Skeletal muscle satellite cell (primary cell): ENCODE data around the gene JAK1.

Experiments used
- H3K27me3 ChIP-seq: 2 replicates; pipeline ENCODE4 v1.7.0; 2013; ENCODE audit warnings: low read length; ENCODE audit not compliant: control insufficient read depth, insufficient read depth
- H3K36me3 ChIP-seq: 2 replicates; pipeline ENCODE4 v1.7.0; 2013; ENCODE audit warnings: mild to moderate bottlenecking, control low read depth, low read length; ENCODE audit not compliant: insufficient read depth
- H3K4me1 ChIP-seq: 2 replicates; pipeline ENCODE4 v1.7.0; 2013; ENCODE audit warnings: low read length; ENCODE audit not compliant: control insufficient read depth, insufficient read depth
- H3K4me2 ChIP-seq: 2 replicates; pipeline ENCODE4 v1.7.0; 2013; ENCODE audit warnings: mild to moderate bottlenecking, low read length
- H3K4me3 ChIP-seq: 2 replicates; pipeline ENCODE4 v1.7.0; 2013; ENCODE audit warnings: low read length
- H3K9ac ChIP-seq: 2 replicates; pipeline ENCODE4 v1.7.0; 2013; ENCODE audit warnings: mild to moderate bottlenecking, low read depth, low read length, moderate library complexity
- H3K9me3 ChIP-seq: replicated peaks from 2 replicates; pipeline ENCODE4 v1.7.0; 2013; ENCODE audit warnings: mild to moderate bottlenecking, control low read depth, low read length

The JAK1 gene

GRCh38 chr1:64873576-64873975 is 92.8 kb downstream of the JAK1 start:
- Histone ChIP-seq H3K4me1 (no peaks in the 10 kb centered on the region), H3K9ac (no peak overlapping the region), H3K36me3 (peaks cover 60% of the 10 kb centered on the region), H3K4me2 (no peak overlapping the region), H3K9me3 (no peaks in the 10 kb centered on the region), H3K4me3 (no peak overlapping the region), H3K27me3 (no peaks in the 10 kb centered on the region)

- Histone ChIP-seq H3K9ac (no peak overlapping the region), H3K9me3 (no peaks in the 10 kb centered on the region), H3K27me3 (no peaks in the 10 kb centered on the region), H3K4me2 (no peak overlapping the region), H3K4me1 (no peaks in the 10 kb centered on the region), H3K36me3 (peaks cover 51% of the 10 kb centered on the region), H3K4me3 (no peak overlapping the region)
These were observed 94.3 kb downstream of the JAK1 start for GRCh38 chr1:64872067-64872466.

DNA sequence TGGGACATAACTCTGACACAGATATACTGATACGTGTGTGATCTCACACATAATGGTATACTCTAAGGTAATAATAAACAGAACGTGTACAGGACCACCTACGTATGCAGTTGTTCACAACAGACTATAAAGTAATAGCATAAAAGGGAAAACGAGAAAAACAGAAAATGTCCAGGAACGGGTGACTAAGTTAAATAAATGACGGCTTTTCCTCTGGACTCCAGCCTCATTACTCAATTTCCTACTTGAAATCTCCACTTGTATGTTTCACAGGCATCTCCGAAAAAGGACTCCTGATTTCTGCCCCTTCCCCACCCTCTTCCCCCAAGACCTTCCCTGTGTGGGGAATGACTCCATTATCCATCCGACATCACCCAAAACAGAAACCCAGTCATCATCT is 95.1 kb downstream of the JAK1 start:
- H3K9ac ChIP-seq = no peak overlapping the region
- H3K4me2 ChIP-seq = no peak overlapping the region
- H3K9me3 ChIP-seq = no peaks in the 10 kb centered on the region
- no peak overlapping the region for H3K4me3 ChIP-seq
- no peaks in the 10 kb centered on the region for H3K4me1 ChIP-seq
- no peaks in the 10 kb centered on the region for H3K27me3 ChIP-seq
- H3K36me3 ChIP-seq = peaks cover 52% of the 10 kb centered on the region

- H3K4me3 ChIP-seq = no peak overlapping the region
- H3K36me3 ChIP-seq = peaks cover 35% of the 10 kb centered on the region
- no peaks in the 10 kb centered on the region for H3K4me1 ChIP-seq
- H3K9me3 ChIP-seq = no peaks in the 10 kb centered on the region
- H3K27me3 ChIP-seq = no peaks in the 10 kb centered on the region
- H3K4me2 ChIP-seq = no peak overlapping the region
- no peak overlapping the region for H3K9ac ChIP-seq
These were observed 99.1 kb downstream of the JAK1 start for GRCh38 chr1:64867266-64867665.

DNA sequence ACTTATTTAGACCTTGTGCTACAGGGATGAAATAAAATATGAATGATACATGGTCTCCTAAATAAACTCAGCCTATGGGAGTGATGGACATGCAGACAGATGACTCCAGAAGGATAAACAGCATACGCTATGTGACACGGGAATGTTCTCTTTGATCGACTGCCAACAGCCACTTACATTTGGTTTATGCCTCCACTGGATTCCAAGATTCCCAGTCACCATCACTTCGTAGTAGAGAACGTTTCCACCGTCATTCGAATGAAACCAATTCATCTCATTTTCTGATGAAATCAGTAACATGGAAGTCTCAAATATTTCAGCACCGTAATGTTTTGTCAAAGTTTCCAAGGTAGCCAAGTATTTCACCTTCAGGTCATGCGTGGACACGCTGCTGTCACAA is 99.7 kb downstream of the JAK1 start:
- no peak overlapping the region for H3K9ac ChIP-seq
- H3K36me3 ChIP-seq = peaks cover 30% of the 10 kb centered on the region

DNA sequence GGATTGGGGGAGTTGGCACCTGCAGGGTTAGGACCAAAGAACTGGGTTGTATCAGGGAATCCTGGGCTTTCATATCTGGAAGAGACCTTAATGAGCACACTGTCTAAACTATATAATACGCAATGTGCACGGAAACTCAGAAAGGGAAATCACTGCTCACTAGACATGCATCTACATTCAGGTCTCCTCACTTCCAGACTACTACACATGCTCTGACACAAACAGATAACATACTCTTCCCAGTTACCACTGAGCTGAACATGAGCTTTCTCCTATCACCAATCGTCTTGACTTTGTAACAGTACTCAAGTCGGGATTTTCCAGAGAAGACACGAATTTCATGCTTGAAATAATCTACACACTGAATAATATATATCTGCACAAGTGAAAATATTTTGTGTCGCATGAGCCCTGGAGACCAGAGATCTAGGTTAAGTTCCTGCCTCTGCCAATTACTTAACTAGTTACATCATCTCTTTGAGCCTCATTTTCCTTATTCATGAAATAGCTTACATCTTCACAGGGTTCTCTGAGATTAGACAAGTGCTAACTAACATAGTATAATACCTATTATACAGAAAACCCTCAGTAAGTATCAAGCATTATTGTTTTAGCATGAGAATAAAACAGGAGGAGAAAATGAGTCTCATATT is 101.1 kb downstream of the JAK1 start:
- no peak overlapping the region for H3K4me3 ChIP-seq
- H3K4me2 ChIP-seq = no peak overlapping the region
- H3K27me3 ChIP-seq = no peaks in the 10 kb centered on the region
- H3K9ac ChIP-seq = no peak overlapping the region
- peaks cover 23% of the 10 kb centered on the region for H3K36me3 ChIP-seq
- H3K4me1 ChIP-seq = no peaks in the 10 kb centered on the region
- H3K9me3 ChIP-seq = no peaks in the 10 kb centered on the region

More for the DNA sequence above, 99.7 kb downstream of the JAK1 start:
- H3K27me3 ChIP-seq = no peaks in the 10 kb centered on the region
- H3K4me3 ChIP-seq = no peak overlapping the region
- H3K9me3 ChIP-seq = no peaks in the 10 kb centered on the region
- H3K4me2 ChIP-seq = no peak overlapping the region
- no peaks in the 10 kb centered on the region for H3K4me1 ChIP-seq

DNA sequence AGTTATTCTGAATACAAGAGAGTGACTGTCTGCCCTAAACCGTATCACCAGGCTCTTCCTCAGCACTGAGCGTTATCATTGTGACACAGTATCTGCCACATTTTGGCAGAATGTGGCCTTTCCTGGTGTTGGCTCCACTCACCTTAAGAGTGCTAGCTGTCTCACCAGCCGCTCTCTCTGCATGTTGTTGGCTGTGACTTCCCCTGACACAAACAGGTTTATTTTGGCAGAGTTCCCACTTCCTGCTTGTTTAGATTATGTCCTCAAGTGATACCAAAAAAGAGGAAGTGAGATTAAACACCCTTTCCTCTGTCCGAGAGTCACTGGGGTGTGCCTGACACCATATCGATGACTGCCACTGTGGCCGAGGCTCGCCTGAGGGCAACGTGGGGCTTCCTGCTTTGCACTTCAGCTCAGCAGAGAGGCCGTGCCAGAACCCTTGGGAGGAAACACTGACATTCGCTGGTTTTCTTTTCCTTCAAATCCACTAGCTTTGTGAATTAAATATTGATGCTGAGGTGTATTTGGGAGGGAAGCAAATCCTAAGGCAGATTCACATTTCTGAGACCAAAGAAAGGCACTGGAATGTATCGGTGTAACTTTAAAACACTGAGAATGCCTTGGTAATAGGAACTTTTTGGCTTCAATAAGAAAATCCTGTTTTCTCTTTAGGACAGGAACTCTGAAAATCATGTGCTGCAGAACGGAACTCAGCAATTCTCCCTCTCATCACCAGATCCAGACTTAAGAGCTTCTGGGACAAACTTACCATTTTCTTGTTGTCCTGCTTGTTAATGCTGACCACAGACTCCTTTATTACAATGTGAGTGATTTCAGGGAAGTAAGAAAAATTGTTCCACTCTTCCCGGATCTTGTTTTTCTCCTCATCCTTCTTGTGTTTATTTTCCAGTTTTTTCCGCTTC is 102.1 kb downstream of the JAK1 start:
- Histone ChIP-seq H3K36me3 (peaks cover 27% of the 10 kb centered on the region), H3K27me3 (no peaks in the 10 kb centered on the region), H3K9ac (no peak overlapping the region), H3K4me2 (no peak overlapping the region), H3K4me3 (no peak overlapping the region), H3K4me1 (no peaks in the 10 kb centered on the region), H3K9me3 (no peaks in the 10 kb centered on the region)

- Histone ChIP-seq H3K4me2 (no peak overlapping the region), H3K27me3 (no peaks in the 10 kb centered on the region), H3K9me3 (no peaks in the 10 kb centered on the region), H3K4me1 (no peaks in the 10 kb centered on the region), H3K9ac (no peak overlapping the region), H3K36me3 (peaks cover 44% of the 10 kb centered on the region), H3K4me3 (no peak overlapping the region)
These were observed 104.7 kb downstream of the JAK1 start for GRCh38 chr1:64861611-64862010.

- Histone ChIP-seq H3K9ac (no peak overlapping the region), H3K4me2 (no peak overlapping the region), H3K4me3 (no peak overlapping the region), H3K4me1 (no peaks in the 10 kb centered on the region), H3K27me3 (no peaks in the 10 kb centered on the region), H3K9me3 (no peaks in the 10 kb centered on the region), H3K36me3 (peaks cover 68% of the 10 kb centered on the region)
These were observed 109.0 kb downstream of the JAK1 start for GRCh38 chr1:64857347-64857746.

- Histone ChIP-seq H3K27me3 (no peaks in the 10 kb centered on the region), H3K4me2 (no peak overlapping the region), H3K4me3 (no peak overlapping the region), H3K36me3 (peaks cover 71% of the 10 kb centered on the region), H3K9ac (no peak overlapping the region), H3K4me1 (no peaks in the 10 kb centered on the region), H3K9me3 (no peaks in the 10 kb centered on the region)
These were observed 109.8 kb downstream of the JAK1 start for GRCh38 chr1:64856553-64856952.

GRCh38 chr1:64855557-64855956 is 110.8 kb downstream of the JAK1 start:
- H3K4me2 ChIP-seq = no peak overlapping the region
- peaks cover 78% of the 10 kb centered on the region for H3K36me3 ChIP-seq
- no peak overlapping the region for H3K4me3 ChIP-seq
- H3K4me1 ChIP-seq = no peaks in the 10 kb centered on the region
- no peak overlapping the region for H3K9ac ChIP-seq
- no peaks in the 10 kb centered on the region for H3K27me3 ChIP-seq
- H3K9me3 ChIP-seq = no peaks in the 10 kb centered on the region
